ENCODE results near the gene RPS19.
"Not testable (repeated sequence)": the region's sequence is repeated elsewhere in the genome, so short reads cannot be mapped to it uniquely, and the experiment has no call there.

Gene RPS19

GRCh38 chr19:41903193-41903953 is 43.3 kb downstream of the RPS19 start:
- no peak for DNase-seq

DNA sequence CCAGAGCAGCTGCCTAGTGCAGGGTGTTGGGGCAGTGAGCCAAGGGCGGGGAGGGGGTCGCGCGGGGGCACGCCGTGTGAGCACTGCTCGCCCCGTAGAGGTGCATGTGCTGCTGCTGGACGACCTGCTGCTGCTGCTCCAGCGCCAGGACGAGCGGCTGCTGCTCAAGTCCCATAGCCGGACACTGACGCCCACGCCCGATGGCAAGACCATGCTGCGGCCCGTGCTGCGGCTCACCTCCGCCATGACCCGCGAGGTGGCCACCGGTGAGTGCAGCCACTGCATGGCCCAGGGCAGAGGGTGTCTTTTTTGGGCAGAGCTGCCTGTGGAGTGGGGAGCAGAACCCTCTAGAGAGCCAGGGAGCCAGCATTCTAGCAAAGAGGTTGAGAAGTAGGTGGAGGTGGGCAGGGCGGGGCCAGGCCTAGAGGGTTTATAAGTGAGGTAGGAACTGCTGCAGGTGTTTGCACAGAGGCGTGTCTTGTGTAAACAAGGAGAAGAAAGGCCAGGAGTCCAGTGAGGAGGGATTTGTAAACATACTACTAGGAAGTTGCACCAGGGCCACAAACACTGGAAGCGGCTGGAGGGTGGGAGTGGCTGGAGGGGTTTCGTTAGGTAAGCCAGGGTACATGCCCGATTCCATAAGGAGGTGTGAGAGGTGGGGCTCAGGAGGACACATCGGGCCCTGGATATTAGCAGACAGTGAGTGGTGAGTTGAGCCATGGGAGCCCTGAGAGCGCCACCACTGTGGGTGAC is 44.2 kb downstream of the RPS19 start:
- DNase-seq, result peak; percentile 96

GRCh38 chr19:41905273-41906002 is 45.4 kb downstream of the RPS19 start:
- DNase-seq, result no peak

DNA sequence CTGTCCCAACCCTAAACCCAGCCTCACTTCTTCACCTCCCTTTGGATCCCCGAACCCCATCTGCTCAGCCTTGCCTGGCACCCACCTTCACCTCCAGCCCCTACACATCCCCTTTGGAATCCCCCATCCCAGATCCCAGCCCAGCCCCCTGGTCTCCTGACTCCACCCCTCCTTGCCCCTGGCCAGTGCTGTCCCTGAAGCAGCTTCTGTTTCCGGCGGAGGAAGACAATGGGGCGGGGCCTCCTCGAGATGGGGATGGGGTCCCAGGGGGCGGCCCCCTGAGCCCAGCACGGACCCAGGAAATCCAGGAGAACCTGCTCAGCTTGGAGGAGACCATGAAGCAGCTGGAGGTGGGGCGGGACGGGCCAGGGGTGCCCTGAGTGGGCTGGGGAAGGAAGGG is 46.2 kb downstream of the RPS19 start:
- DNase-seq, result no peak

- DNase-seq, result no peak
These were observed 47.0 kb downstream of the RPS19 start for GRCh38 chr19:41906916-41907680.

- no peak for DNase-seq
These were observed 48.0 kb downstream of the RPS19 start for GRCh38 chr19:41907994-41908615.

GRCh38 chr19:41908724-41909464 is 48.8 kb downstream of the RPS19 start:
- no peak for DNase-seq

- no peak for DNase-seq
These were observed 49.7 kb downstream of the RPS19 start for GRCh38 chr19:41909706-41910105.

GRCh38 chr19:41910240-41910991 is 50.4 kb downstream of the RPS19 start:
- no peak for DNase-seq

DNA sequence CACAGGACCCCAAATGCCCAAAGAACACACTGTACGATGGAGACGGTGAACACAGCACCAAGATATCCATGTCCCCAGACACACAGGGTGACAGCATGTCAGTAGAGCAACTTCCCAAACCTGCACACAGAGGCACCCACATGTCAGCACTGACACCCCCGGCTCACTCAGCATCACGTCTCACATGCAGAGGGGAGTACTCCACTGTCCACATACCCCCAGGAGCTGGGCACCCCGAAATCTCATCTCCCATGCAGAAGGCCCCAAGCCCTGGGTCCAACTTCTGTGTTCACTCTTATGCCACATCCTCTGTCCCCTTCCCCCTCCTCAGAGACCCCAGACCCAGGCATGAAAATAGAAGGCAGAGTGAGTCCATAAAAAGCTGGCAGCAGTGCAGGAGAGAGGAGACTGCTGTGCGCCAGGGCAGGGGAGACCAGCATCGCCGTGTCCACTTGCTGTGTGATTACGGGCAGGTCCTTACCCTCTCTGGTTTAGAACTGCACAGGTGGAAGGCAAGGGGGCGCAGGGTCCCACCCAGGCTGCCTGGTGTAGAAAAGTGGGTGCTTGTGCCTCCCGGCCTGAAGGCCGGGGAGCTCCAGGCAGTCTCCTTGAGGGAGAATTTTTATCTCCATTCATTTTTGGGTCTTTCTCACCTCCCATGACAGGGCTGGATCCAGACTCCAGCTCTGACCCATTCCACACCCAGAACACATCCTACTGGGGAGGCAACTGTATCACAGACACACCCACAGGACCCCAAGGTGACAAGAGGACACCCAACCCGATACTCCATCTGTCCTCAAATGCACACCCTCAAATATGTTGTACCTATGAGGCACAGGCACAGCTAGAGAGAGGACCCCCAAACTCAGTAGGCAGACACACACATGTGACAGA is 51.2 kb downstream of the RPS19 start:
- DNase-seq, result no peak

DNA sequence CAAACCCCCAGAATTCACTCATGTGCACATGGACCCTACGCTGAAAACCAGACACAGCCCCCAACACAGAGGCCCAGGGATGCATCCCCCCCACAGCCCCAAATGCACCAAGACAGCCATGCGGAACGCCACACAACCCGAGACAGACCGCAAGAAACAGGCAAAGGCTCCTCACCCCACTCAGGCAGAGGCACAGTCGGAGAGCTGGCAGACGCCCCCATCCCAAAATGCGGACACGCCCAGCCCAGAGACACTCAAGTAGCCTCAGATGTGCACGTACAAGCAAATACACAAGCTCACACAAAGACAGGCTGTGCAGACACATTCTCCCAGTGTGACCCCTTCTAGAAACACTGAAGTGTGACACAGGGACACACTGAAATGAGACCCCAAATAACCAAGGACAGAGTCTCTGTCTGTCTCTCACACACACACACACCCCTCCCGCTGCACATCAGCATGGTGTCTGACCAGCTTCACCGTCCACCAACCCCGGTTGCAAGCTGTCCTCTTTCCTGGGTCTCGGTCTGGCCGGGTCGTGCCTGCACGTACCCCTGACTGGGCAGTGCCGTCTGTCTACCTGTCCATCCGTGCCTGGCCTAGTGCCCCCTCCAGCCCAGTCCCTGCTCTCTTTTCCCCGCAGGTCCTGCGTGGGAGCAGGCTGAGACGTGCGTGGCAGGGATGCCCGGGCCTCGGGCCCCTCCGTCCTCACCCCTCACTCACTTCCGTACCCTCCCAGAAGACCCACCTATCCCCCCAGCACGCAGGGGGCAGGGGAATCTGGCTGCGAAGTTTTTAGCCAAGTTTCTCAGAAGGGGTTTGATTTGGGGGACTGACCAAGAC is 52.1 kb downstream of the RPS19 start:
- DNase-seq, result no peak

DNA sequence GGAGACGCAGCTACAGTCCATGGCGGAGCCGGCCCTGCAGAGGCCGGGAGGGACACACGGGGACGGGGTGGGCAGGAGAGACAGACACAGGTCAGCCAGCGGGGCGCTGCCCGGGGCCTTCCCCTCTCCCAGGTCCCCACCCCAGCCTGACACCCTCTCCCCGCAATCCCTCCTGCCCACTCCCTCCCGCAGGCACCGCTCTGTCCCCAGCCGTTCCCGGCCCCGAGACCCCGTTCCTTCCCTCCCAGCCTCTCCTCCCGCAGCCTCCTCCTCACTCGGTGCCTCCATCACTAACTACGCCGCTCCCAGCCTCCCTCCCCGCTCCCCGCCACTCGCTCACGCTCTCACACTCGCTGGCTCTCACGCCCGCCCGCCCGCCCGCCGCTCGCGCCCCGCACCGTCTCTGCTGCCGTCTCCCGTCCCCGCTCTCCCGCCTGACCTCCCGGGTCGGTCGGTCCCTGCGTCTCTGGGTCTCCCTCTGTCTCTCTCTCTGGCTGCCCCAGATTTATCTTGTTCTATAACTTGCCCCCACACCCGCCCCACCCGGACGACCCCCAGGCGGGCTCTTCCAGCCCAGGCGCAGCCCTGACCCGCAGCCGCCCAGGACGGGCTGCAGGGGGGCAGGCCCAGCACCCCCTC is 53.0 kb downstream of the RPS19 start:
- no peak for DNase-seq

DNA sequence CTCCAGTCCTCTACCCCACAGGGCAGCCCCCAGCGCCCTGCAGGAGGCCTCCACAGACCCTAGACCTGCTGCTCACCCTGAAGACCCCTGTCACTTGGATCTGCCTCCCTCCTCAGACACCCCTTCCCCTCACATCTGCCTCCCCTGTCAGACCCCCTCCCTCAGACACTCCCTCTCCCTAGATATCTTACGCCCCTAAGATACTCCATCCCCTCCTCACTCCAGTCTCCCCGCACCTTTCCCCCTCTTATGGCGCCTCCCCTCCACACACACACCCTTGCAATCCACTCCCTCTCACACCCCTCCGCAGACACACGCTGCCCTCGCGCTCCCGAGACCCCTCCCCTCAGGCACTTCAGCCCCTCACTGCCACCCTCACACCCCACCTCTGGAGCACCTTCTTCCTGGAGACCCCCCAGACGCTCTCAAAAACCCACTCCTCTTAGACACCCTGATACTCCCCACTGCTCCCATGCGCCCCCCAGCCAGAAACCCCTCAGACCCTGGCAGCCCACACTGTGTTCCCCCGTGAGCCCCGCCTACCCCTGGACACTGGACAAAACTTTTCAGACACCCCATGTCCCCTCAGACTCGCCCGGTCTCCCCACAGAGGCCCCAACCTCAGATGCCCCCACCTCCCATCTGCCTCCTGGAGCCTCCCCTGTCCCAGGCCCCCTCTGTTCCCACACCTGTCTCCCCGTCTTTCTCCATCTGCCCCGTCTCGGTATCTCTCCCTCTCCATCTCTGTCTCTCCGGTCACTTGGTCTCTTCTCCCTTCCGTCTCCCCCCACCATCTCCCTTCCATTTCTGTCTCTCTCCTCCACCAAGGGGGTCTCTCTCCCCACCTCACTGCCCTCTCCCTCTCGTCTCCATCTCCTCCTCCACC is 53.7 kb downstream of the RPS19 start:
- no peak for DNase-seq

DNA sequence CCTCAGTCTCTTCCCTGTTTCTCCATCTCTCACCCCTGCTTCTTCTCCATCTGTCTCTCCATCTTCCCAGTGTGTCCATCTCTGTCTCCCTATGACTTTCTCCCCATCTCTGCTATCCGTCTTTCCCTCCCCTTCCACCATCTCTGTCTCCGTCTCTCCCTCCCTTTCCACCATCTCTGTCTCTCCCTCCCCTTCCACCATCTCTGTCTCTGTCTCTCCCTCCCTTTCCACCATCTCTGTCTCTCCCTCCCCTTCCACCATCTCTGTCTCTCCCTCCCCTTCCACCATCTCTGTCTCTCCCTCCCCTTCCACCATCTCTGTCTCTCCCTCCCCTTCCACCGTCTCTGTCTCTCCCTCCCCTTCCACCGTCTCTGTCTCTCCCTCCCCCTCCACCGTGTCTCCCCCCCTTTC is 54.4 kb downstream of the RPS19 start:
- DNase-seq, result not testable (repeated sequence)

DNA sequence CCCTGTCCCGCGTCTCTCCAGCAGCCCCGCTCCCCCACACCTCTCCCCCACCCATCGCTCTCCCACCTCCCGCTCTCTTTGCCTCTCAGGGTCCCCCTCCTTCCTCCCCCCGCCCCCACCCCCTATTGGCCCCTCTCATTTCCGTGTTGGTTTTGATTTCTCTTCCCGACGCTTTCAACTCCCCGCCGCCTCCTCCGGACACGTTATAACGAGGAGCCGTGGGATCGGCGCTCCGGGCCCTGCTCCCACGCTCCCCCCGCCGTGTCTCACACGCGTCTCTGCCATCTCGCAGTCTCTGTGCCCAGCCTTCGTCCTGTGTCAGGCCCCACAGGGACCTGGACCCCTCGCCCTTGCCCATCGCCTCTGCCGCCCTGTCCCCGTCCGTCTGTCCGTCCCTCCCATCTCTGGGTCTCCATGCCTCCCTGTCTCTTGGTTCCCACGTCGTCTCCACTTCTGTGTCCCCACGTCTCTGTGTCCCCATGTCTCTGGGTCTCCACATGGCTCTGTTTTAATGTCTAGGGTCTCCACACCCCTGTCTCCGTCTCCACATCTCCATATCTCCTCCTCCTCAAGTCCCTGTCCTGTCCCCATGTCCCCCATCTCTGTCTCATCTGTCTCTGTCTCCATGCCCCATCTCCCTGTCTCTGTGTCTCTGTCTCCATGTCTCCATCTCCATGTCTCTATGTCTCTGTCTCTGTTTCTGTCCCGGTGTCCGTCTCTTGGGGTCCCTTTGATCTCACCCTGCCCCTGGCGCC is 55.1 kb downstream of the RPS19 start:
- DNase-seq, result no peak

DNA sequence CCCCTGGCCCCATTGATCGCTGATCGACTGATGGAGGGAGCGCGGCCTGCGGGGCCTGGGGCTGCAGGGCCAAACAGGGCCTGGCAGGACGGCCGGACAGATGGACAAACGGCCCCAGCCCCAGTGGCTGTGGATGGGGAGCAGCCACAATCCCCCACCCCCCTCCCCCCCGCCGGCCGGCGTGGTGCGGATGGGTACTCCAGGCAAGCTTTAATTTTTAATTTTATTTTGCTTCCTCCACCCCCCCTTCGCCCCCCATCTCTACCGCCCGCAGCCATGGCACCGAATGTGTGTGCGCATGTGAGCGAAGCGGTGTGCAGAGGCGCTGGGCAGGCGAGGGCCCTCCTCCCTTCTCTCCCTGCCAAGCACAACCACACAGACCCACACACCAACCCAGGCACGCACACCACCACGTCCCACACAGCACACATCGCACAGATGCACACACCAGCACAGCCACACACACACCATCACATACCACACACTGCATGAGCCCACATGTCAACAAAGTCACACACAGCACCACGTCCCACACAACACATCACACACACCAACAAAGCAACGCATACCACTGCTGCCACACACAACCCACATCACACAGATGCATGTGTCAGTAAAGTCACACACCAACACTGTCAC is 55.8 kb downstream of the RPS19 start:
- no peak for DNase-seq

Data from NCI-H146 (cell line).